ENCODE measurements around the gene MARCHF3.

Gene MARCHF3

GRCh38 chr5:126830061-126830460 lies 200.3 kb downstream of the MARCHF3 start:
- no peak for TF ChIP-seq CTCF (IDR thresholded peaks at IDR 0.05; ENCODE audit: extremely low read depth, missing control alignments)
- no peak for DNase-seq (ENCODE audit: low spot score)

- TF ChIP-seq CTCF (IDR thresholded peaks at IDR 0.05; ENCODE audit: extremely low read depth, missing control alignments): no peak
- no peak for DNase-seq (ENCODE audit: low spot score)
These were observed 201.3 kb downstream of the MARCHF3 start for GRCh38 chr5:126829098-126829497.

- DNase-seq (ENCODE audit: low spot score): no peak
- TF ChIP-seq CTCF (IDR thresholded peaks at IDR 0.05; ENCODE audit: extremely low read depth, missing control alignments): no peak
These were observed 203.6 kb downstream of the MARCHF3 start for GRCh38 chr5:126826619-126827215.

- no peak for TF ChIP-seq CTCF (IDR thresholded peaks at IDR 0.05; ENCODE audit: extremely low read depth, missing control alignments)
- DNase-seq (ENCODE audit: low spot score): no peak
These were observed 211.1 kb downstream of the MARCHF3 start for GRCh38 chr5:126819253-126819652.

GRCh38 chr5:126818736-126819135 lies 211.6 kb downstream of the MARCHF3 start:
- DNase-seq (ENCODE audit: low spot score): no peak
- TF ChIP-seq CTCF (IDR thresholded peaks at IDR 0.05; ENCODE audit: extremely low read depth, missing control alignments): no peak

Measured in GM20000 (cell line).